Globus pallidus (tissue), 1 donor: ENCODE measurements around the gene FAR2.

Experiments
- DNase-seq: peaks from one replicate; pipeline ENCODE4 v3.0.0-alpha.2; 2015; ENCODE audit warnings: low spot score

FAR2 gene

GRCh38 chr12:29204521-29204920, 55.4 kb downstream of the FAR2 start:
- DNase-seq, result no peak

DNA sequence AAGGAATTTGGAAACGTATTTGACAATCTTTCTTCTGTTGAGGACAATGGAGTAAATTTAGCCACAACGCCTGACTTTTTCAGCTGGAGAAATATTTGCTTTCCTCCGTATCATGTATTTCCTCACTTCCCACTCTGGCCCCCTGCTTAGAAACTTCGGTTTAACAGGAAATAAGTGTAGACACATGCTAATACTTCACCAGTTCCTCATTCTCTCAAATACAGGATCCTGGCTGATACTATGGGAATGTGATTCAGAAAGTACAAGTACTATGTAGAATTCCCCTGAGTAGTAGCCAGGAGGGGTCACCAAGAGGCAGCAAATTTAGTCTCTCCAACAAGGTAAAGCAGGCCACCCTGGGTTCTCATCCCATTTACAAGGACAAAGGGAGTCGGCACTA, 58.0 kb downstream of the FAR2 start:
- DNase-seq, result peak; percentile 46

DNA sequence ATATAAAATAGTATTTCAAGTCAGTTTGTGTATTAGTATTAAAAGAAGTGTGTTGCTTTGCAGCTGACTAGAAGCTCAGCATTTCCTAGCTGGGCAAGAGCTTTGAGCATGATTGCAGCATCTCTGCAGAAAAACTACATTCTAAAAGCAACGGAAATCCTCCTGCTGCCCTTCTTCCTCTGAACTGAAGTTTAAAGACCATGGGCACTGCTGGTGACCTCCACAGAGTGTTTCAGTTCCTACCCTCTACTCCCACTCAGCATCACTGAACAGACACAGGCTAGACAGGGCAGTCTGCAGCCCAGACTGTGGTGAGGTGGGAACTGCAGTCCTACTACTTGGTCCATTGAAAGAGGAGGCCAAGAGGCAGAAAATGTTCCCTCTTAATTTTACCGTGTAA, 59.0 kb downstream of the FAR2 start:
- DNase-seq, result peak; percentile 60

DNA sequence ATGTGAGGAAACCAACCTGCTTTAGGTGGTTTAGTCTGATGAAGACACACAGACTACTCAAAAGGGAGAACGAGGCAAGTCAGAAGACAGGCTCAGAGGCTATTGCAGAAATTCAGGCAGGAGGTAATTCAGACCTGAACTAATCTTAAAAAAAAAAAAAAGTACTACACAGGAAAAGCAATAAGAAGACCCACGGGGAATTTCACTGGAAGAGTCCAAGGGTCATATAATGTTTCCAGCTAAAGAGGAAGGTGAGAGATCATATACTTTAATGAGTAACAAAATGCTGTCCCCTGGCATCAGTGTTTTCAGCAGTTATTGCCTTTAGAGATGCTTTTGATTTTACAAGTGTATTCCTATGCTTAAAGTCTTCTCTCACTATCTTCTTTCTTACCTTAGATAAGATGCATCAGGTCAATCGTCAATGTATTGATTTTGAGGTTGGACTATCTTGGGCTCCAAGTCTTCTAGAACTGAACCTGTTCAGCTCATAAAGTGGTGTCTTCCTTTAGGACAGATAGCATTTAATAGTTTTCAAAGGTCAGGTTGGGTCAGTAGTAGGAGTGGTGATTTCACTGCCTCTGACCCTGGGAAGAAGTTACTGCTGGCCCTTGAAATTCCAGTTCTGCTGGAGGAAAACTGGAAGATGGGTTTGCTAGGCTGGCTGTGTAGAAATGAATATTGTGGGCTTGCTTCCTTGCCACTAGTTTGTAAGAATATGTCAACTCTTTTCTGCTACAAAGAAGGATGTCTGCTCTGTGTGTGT, 60.0 kb downstream of the FAR2 start:
- no peak for DNase-seq

DNA sequence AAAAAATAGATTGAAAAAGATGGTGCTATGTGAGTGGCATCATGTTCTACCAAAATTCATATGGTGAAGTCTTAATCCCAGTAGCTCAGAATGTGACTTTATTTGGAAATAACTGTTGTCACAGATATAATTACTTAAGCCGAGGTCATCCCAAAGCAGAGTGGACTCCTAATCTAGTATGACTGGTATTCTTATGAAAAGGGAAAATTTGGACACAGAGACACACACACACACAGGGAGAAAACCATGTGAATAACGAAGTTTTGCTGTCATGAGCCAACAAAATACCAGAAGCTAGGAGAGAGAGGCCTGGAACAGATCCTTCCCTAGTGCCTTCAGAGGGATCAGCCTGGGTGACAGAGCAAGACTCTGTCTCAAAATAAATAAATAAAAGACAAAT, 62.6 kb downstream of the FAR2 start:
- DNase-seq, result no peak

DNA sequence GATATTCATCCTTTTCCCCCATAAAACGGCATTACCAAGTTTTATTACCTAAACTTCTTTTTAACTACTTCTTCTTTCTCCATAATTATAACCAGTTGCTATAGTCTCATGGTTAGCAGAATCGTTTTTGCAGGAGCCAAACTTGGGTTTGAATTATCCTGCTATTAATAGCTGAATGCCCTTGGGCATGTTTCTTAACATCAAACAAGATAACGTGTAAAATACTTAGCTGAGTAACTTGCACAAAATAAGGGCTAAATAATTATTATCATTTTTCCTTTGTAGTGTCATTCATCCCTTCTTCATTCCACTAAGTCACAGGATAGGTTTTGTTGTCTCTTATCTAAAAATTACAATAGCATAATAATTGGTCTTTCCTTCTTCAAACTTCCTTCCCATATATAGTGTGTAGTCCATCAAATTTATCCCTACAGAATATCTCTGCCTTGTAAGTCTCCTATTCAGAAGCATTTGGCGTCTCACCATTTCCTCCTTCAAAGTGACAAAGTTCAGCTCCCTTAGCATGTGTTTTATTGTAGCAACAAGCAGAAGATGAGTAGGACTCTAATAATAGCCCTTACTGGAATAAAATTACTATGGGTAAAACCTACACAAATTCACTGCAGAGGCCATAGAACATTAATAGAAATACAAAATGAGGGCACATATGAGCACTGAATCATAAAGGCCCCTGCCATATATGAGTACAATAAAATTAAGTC, 63.8 kb downstream of the FAR2 start:
- no peak for DNase-seq

DNA sequence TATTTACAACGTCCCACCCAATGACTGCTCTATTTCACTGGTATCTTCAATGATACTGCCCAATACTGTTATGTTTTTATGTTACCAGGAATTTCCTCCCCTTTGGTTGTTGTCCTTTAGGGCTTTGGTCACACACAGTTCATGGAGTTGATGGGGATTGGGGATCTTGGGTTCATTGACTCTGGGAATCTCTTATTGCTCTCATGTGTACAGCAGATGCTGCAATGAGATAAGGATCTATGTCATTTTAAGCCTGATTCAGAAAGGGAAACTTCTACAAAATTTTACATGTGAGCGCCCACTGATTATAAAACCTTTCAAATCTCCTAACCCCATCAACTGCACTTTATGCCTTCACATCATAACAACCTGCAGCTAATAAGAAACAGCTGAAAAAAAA, 67.2 kb downstream of the FAR2 start:
- no peak for DNase-seq

DNA sequence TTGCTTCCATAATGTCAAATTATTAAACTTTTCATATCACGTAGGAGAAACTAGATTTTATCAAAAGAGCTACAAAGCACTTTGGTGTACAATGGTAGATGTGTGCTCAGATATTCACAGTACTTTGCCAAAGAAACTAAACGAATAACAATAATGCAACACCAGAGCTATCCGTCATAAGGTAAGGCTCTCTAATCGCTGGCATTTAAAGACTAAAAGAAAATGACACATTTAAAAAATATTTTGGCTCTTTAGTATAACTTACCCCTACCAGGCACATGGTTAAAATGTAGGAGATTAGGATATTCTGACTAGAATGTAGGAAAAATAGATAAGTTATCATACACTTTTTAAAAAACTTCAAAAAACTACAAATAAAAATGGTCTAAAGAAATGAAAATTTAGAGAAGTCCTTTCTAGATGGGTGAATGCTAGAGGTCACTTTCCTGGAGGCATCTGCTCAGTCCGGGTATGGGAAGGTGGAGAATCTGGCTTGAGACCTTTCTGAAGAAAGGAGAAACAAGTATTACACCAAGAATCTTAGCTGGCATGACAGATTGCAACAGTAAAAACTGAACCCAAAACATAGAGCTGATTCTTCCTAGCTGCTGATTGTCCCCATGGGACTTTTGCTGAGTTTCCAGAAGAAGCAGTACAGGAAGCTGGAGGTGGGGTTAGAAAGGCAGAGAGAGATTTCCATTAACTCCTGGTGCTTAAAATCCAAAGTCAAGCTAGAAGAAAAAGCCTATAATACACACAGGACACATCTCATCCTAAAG, 67.9 kb downstream of the FAR2 start:
- DNase-seq, result no peak

DNA sequence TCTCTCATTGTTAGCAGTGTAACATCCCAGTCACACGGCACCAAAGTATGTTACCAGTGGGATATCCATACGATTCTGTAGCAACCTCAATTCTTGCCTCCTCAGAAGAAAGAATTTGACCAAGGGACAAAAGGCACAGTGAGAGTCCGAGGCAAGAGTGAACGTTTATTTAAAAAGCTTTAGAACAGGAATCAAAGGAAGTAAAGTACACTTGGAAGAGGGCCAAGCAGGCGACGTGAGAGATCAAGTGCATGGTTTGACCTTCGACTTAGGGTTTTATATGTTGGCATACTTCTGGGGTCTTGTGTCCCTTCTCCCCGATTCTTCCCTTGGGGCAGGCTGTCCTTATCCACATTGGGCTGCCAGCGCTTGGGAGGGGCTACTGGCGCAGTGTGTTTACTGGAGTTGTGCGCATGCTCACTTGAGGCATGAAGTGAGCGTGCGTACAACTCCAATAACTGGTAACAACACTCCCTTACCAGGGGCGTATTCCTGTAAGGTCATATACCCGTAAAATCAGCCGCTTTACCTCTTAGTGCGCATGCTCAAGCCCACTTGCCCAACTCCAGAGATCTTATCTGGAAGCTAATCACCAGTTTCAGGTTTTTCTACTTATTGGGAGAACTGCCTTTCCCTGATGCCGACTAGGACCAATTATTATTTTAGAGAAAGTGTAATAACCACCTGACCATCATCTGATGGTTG, 71.7 kb downstream of the FAR2 start:
- DNase-seq, result no peak

DNA sequence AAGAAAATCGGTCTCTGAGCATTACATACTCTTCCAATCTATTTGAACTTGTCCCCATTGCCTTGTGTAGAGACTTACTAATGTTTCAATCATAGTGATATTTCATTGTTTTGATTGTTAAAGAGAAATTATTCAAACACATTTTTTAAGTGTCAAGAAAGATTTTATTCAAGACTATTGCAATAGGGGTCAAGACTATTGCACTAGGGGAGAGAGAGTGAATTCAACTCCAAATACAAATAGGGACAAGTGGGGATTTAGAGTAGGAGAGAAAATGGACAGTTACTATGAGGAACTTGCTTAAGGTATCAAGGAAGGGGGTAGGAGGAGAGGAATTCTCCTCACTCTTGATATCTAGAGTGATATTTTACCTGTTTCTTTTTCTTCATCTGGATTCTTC, 73.1 kb downstream of the FAR2 start:
- DNase-seq, result no peak

DNA sequence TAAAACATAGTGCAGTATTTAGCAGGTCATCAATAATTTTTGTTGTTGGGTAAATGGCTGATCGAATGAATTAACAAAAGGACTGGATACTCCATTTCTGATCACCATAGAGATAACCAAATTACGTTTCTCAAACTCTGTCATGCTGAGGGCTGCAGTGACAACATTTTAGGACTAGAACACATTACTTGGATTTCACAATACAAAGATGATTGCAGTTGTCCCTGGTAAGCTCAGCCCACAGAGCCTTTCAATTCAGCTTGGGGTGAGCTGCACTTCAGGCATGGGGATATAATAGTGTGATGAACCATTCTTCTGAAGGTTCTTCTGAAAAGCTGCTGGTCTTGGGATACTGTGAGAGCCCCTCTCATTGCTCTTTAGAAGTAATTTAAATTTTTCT, 74.3 kb downstream of the FAR2 start:
- DNase-seq, result no peak

DNA sequence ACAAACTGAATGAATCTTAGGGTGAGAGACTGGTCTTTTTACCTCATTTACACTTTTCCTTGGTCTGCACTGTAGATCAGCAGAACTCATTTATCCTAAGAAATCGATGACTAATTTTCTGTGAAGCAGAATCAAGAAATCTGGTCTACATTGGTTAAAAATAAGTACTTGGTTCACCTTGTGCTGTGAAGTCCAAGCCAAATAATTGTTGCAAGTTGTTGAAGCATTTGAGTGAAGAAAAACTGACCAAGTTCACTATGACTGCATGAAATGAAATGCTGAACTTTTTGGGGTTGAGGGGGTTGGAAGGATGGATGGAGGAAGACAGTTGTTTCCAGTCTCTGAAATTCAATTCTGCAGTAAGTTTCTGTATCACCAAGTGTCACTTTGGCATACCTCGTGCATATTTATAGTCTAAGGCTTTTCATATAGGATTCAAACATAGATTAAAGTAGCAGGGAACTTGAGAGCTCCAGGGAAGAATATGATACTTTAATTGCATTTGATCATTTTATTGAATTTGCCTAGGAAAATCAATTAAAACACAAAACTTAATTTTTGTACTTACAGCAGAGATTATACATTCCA, 75.0 kb downstream of the FAR2 start:
- no peak for DNase-seq

GRCh38 chr12:29224572-29224971, 75.5 kb downstream of the FAR2 start:
- no peak for DNase-seq

- no peak for DNase-seq
Observed at GRCh38 chr12:29225834-29226233, 76.8 kb downstream of the FAR2 start.

DNA sequence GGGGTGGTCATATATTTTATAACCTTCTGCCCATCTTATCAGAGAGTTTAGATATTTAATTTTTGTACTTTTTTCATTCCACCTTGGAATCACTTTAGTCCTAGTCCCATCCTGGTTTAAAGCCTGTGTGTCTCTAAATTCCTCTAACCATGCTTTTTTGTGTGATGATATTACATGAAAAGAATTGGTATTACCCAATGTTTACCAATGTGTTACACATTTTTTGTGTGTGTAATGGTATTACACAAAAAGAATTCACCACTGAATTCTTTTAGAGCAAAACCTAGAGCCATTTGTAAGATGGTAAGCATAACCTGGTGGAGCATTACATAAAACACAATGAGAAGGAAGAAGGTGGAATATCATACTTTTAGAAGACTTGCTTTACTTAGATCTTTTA, 77.5 kb downstream of the FAR2 start:
- DNase-seq, result no peak

DNA sequence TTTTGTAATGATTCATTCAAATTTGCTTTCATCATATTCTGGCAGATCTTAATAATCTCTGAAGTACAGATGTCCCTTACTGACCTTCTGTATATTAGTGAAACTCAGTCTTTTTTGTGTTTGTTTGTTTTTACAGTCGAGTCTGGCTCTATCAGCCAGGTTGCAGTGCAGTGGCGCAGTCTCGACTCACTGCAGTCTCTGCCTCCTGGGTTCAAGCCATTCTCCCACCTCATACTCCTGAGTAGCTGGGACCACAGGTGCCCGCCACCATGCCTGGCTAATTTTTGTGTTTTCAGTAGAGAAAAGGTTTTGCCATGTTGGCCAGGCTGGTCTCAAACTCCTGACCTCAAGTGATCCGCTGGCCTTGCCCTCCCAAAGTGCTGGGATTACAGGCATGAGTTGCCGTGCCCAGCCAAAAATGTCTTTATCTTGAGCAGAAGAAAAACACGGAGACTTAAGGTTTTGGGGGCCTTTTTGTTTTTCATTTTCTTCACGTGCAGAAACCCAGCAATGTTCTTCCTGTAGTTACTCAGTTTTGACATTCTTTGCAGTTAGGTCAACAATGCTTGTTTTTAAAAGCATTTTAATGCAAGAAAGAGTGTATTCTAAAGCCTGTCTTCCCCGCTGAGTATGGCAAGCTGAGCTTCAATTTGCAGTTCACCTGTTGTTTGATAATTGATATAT, 79.5 kb downstream of the FAR2 start:
- no peak for DNase-seq

GRCh38 chr12:29229158-29229505, 80.1 kb downstream of the FAR2 start:
- DNase-seq, result no peak

DNA sequence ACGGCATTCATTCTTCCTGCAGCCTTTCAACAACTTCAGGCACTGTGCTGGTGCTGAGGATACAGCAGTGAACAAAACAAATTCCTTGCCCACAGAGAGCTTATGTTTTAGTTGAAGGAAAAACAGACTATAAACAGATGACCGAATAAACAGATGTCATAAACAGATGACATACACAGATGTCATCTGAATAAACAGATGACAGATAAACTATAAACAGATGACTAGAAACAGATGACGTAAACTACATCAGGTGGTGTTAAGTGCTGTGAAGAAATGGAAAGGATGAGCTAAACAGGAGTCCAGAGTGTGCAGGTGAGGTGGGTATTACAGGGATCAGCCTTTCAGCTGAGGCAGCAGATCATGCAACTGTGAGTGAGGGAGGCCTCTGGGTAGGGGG, 80.9 kb downstream of the FAR2 start:
- no peak for DNase-seq

DNA sequence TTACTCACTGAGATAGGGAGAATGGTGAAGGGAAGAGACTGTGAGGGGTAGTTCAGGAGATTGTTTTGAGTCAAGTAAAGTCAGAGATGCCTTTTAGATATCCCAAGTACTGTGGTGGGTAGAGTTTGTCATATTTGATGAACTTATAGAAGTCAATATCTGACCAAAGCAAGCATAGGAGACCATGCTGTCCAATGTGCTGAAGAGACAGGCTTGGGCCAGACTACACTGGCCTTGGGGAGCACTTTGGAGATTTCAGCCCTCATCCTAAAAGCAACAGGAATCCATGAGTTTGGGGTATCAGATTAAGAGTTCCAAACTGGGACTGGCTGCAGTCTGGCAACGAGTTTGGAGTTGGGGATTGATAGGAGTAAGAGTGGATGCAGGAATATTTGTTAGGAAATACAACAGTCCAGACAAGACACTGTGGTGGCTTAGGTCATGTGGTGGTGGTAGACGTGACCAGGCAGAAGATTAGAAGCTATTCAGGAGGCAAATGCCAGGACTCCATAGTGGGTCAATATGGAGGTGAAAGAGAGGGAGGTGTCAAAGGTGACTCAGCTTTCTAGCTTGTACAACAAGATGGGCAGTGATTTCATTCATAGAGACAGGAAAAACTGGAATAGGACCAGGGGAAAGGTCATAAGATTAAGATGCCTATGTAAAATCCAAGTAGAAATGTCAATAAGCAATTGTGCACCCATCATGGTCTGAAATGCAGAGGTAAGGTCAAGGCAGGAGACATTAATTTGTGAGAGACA, 81.9 kb downstream of the FAR2 start:
- DNase-seq, result no peak

DNA sequence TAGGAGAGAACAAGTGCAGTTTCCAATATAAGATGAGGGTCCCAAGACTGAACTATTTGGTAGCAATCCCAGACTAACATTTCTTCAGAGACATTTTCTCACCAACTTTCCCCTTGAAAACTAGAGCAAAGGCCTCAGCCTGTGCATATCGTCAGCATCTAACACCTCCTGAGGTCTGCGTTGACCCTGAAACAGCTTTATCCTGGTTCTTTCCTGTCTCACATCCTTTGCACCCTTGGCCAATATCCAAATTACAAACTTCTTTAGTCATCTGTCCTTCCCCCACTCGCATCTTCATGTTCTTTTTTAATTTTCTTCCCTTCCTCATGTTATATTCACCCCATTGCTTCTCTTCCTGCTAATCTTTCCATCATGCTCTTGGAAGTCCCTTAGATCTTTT, 83.0 kb downstream of the FAR2 start:
- DNase-seq, result no peak

- DNase-seq, result no peak
Observed at GRCh38 chr12:29234552-29234951, 85.5 kb downstream of the FAR2 start.
